GM19452 (cell line): ENCODE measurements around the gene RBMS1.

ENCODE experiments used
- ATAC-seq: cut with Tn5 transposase; IDR thresholded peaks from one replicate; pipeline ENCODE4 v1.9.1; 2021; ENCODE audit not compliant: unreplicated experiment

Gene RBMS1

GRCh38 chr2:160365716-160366367, 127.8 kb downstream of the RBMS1 start:
- no peak for ATAC-seq

- ATAC-seq = no peak
These were observed 129.2 kb downstream of the RBMS1 start for GRCh38 chr2:160364364-160364763.

GRCh38 chr2:160363961-160364360, 129.6 kb downstream of the RBMS1 start:
- no peak for ATAC-seq

GRCh38 chr2:160363055-160363454, 130.6 kb downstream of the RBMS1 start:
- no peak for ATAC-seq

GRCh38 chr2:160362541-160362940, 131.1 kb downstream of the RBMS1 start:
- ATAC-seq = no peak

GRCh38 chr2:160362018-160362417, 131.6 kb downstream of the RBMS1 start:
- ATAC-seq = no peak

- no peak for ATAC-seq
These were observed 133.4 kb downstream of the RBMS1 start for GRCh38 chr2:160360089-160360757.

- no peak for ATAC-seq
These were observed 135.6 kb downstream of the RBMS1 start for GRCh38 chr2:160358046-160358445.

- ATAC-seq = no peak
These were observed 137.1 kb downstream of the RBMS1 start for GRCh38 chr2:160356485-160356884.

GRCh38 chr2:160355080-160355479, 138.5 kb downstream of the RBMS1 start:
- no peak for ATAC-seq

GRCh38 chr2:160354677-160355076, 138.9 kb downstream of the RBMS1 start:
- ATAC-seq = no peak

GRCh38 chr2:160353813-160354212, 139.8 kb downstream of the RBMS1 start:
- ATAC-seq = no peak

GRCh38 chr2:160353166-160353565, 140.4 kb downstream of the RBMS1 start:
- no peak for ATAC-seq

GRCh38 chr2:160352500-160352899, 141.1 kb downstream of the RBMS1 start:
- no peak for ATAC-seq

GRCh38 chr2:160351956-160352355, 141.7 kb downstream of the RBMS1 start:
- no peak for ATAC-seq

- no peak for ATAC-seq
These were observed 144.3 kb downstream of the RBMS1 start for GRCh38 chr2:160349306-160349705.

- ATAC-seq = no peak
These were observed 146.2 kb downstream of the RBMS1 start for GRCh38 chr2:160347269-160347863.

- ATAC-seq = no peak
These were observed 148.4 kb downstream of the RBMS1 start for GRCh38 chr2:160345071-160345764.

- ATAC-seq = no peak
These were observed 150.2 kb downstream of the RBMS1 start for GRCh38 chr2:160343404-160343803.

GRCh38 chr2:160339726-160340125, 153.9 kb downstream of the RBMS1 start:
- no peak for ATAC-seq

- no peak for ATAC-seq
These were observed 154.5 kb downstream of the RBMS1 start for GRCh38 chr2:160338901-160339685.
